ENCODE measurements around the gene DOCK8.

DNA sequence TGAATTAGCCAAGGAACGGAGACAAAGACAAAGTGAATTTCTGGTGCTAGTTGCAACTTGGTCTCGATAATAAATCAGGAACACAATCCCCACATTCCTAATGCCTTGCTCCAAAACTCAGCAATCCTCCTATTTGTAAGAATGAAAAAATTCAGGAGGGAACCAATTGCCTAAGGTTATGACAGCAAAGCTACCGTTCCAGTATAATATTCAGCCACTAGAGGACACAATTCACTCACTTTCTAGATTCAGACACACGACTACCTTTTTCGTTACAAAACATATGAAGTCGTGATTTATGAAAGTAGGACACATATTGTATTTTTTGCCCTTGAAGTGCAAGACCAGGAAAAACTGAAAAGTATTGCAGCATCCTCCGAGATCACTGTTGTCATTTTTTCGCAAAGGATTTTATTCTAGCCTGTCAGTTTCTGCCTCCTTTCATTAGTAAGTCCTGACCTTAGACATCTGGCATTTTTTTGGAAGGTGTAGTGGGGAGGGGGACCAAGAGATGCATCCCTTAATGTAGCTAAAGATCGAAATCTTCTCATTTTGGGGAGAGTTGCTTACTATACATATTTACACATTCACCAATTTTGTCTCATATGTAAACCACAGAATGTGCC, 133.1 kb downstream of the DOCK8 start:
- TF ChIP-seq, protein P1, sequence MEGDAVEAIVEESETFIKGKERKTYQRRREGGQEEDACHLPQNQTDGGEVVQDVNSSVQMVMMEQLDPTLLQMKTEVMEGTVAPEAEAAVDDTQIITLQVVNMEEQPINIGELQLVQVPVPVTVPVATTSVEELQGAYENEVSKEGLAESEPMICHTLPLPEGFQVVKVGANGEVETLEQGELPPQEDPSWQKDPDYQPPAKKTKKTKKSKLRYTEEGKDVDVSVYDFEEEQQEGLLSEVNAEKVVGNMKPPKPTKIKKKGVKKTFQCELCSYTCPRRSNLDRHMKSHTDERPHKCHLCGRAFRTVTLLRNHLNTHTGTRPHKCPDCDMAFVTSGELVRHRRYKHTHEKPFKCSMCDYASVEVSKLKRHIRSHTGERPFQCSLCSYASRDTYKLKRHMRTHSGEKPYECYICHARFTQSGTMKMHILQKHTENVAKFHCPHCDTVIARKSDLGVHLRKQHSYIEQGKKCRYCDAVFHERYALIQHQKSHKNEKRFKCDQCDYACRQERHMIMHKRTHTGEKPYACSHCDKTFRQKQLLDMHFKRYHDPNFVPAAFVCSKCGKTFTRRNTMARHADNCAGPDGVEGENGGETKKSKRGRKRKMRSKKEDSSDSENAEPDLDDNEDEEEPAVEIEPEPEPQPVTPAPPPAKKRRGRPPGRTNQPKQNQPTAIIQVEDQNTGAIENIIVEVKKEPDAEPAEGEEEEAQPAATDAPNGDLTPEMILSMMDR (IDR thresholded peaks at IDR 0.05), result peak; percentile 93
- TF ChIP-seq RCOR1 (IDR thresholded peaks at IDR 0.05; ENCODE audit: low read depth, low read length) (no peak), CEBPB (IDR thresholded peaks at IDR 0.05) (no peak), POLR2A (IDR thresholded peaks at IDR 0.05; ENCODE audit: low read length) (no peak), RFX5 (IDR thresholded peaks at IDR 0.05) (no peak), POLR2AphosphoS2 (conservative IDR thresholded peaks at IDR 0.05; ENCODE audit: low read length) (no peak)
- TF ChIP-seq, protein P2, sequence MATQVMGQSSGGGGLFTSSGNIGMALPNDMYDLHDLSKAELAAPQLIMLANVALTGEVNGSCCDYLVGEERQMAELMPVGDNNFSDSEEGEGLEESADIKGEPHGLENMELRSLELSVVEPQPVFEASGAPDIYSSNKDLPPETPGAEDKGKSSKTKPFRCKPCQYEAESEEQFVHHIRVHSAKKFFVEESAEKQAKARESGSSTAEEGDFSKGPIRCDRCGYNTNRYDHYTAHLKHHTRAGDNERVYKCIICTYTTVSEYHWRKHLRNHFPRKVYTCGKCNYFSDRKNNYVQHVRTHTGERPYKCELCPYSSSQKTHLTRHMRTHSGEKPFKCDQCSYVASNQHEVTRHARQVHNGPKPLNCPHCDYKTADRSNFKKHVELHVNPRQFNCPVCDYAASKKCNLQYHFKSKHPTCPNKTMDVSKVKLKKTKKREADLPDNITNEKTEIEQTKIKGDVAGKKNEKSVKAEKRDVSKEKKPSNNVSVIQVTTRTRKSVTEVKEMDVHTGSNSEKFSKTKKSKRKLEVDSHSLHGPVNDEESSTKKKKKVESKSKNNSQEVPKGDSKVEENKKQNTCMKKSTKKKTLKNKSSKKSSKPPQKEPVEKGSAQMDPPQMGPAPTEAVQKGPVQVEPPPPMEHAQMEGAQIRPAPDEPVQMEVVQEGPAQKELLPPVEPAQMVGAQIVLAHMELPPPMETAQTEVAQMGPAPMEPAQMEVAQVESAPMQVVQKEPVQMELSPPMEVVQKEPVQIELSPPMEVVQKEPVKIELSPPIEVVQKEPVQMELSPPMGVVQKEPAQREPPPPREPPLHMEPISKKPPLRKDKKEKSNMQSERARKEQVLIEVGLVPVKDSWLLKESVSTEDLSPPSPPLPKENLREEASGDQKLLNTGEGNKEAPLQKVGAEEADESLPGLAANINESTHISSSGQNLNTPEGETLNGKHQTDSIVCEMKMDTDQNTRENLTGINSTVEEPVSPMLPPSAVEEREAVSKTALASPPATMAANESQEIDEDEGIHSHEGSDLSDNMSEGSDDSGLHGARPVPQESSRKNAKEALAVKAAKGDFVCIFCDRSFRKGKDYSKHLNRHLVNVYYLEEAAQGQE (IDR thresholded peaks at IDR 0.05), result no peak
- TF ChIP-seq, protein P3, sequence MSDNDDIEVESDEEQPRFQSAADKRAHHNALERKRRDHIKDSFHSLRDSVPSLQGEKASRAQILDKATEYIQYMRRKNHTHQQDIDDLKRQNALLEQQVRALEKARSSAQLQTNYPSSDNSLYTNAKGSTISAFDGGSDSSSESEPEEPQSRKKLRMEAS (IDR thresholded peaks at IDR 0.05), result no peak
